HG02623 (cell line): ENCODE measurements around the gene ZNF583.

ENCODE experiments used
- ATAC-seq: cut with Tn5 transposase; IDR thresholded peaks from one replicate; pipeline ENCODE4 v1.9.1; 2021; ENCODE audit warnings: moderate library complexity; ENCODE audit not compliant: unreplicated experiment

ZNF583 gene

GRCh38 chr19:56403764-56404704 lies at the start of gene ZNF583:
TSS of gene ZNF583 (plus strand) at chr19:56404332. CDS start at chr19:56407115, 2,783 bp downstream.
- ATAC-seq = peak; percentile 76

DNA sequence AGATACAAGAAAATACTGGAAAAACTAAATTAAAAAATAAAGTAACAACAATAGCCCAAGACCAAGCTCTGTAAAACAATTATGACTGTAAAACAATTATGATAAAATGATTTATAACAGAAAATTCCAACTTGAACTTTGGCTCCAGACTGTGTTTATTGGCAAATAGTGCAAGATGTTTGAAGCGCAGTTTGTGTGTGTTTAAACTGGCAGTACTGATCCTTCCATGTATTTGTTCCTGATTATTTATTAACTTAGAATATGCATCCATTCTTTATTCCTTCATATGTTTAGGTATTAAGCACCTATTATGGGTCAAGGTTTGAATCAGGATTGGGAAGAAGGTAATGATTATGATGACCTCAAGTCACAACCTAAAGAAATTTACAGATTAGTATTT lies 48.6 kb upstream of the ZNF583 start:
- no peak for ATAC-seq

GRCh38 chr19:56356944-56357343 lies 47.2 kb upstream of the ZNF583 start:
- ATAC-seq = no peak

GRCh38 chr19:56360841-56361240 lies 43.3 kb upstream of the ZNF583 start:
- no peak for ATAC-seq

- peak; percentile 61 for ATAC-seq
Observed at GRCh38 chr19:56367829-56368711, 36.1 kb upstream of the ZNF583 start.

DNA sequence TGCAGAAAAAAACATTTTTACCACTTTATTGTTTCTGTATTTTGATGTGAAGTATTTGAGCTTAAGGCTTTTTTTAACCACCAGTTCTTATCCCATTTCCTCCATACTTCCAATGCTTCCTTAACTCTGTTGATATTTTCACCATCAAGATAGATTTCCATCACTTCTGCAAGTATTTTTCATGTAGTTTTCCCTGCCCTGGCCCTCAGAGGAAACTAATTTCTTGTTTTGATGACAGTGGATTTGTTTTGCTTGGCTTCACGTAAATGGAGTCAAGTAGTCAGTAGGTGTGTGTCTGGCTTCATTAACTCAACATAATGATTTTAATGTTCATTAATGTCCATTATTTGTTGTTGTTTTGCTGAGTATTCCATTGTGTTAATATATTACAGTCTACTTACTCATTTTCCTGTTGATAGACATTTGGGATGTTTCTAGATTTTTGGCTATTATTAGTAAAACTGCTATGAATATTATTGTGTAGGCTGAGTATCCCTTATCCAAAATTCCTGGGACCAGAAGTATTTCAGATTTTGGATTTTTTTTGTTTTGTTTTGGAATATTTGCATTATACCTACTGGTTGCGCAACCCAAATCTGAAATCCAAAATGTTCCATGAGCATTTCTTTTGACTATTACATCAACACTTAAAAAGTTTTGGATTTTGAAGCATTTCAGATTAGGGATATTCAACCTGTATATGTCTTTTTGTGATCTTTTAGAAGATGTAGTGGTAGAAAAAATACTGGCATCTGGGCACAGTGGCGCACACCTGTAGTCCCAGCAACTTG lies 34.1 kb upstream of the ZNF583 start:
- no peak for ATAC-seq

DNA sequence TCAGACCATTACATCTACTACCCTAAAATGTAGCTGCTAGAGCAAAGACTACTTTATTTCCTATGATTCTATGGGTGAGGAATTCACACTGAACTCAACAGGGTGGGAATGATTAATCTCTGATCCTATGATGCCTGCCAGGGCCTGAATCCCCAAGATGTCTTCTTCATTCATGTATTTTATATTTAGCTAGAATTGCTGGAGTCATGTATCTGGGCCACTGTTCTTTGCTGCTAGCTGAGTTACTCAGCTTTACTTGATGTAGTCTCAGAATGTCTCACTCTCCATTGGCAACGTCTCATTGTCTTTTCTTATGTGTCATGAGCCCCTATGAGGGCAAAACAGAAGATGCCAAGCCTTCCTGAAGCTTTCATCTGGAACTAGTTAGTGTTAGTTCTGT lies 31.9 kb upstream of the ZNF583 start:
- no peak for ATAC-seq

GRCh38 chr19:56377105-56377924 lies 26.8 kb upstream of the ZNF583 start:
- no peak for ATAC-seq

- no peak for ATAC-seq
Observed at GRCh38 chr19:56383826-56384605, 20.1 kb upstream of the ZNF583 start.

GRCh38 chr19:56393119-56394012 lies 10.8 kb upstream of the ZNF583 start, which contains the start of gene ZNF582:
TSS of gene ZNF582 (minus strand) at chr19:56393534. CDS start at chr19:56391752, 1,782 bp downstream.
- ATAC-seq = peak; percentile 88

DNA sequence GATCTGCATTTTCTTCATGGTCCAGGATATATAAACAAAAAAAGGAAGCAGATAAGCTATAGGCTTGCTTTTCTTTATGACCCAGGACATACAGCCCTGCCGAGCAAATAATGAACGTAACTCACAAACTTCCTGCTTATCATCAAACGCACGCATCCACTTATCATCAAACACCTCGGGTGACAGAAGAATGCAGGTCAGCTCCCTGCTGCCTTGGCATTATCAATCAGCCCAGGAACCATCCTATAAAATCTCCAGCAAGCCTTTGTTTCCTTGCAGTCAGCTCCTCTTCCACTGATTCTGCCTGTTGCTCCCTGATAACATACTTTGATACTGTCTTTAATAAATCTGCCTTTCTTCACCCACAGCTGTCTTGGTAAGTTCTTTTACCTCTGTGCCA lies 5.3 kb upstream of the ZNF583 start:
- no peak for ATAC-seq

- ATAC-seq = no peak
Observed at GRCh38 chr19:56400485-56400884, 3.6 kb upstream of the ZNF583 start.

DNA sequence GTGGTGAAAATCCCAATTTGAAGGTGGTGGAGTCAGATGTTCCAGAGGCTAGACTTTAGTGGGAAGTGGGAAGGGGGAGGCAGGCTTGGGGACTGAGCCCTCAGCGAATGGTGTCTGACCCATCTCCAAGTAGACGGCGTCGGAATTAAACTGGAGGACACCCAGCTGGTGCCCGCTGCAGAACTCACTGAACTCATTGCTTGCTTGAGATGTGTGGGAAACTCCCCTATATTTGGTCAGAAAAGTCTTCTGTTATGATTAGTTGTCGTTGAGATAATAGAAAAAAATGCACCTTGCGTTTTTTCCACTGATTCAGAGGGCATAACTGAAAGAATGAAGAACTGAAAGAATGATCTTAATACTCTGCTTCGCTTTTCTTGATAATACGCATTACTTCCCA lies 871 bp upstream of the ZNF583 start:
- no peak for ATAC-seq

DNA sequence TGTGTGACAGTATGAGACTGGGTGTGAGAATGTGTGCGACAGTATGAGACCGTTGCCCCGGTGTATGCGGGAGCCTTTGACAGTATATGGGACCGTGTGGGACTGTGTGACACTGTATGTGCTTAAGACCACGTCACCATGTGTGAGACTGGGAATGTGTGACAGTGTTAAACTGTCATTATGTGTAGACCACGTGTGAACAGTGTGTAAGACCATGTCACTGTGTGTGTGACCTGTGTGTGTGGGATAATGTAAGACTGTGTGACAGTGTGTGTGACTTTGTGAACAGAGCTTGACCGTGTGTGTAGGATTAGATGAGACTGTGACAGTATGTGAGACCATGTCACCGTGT lies 549 bp downstream of the ZNF583 start:
- ATAC-seq = no peak

- ATAC-seq = no peak
Observed at GRCh38 chr19:56405062-56405461, 930 bp downstream of the ZNF583 start.

DNA sequence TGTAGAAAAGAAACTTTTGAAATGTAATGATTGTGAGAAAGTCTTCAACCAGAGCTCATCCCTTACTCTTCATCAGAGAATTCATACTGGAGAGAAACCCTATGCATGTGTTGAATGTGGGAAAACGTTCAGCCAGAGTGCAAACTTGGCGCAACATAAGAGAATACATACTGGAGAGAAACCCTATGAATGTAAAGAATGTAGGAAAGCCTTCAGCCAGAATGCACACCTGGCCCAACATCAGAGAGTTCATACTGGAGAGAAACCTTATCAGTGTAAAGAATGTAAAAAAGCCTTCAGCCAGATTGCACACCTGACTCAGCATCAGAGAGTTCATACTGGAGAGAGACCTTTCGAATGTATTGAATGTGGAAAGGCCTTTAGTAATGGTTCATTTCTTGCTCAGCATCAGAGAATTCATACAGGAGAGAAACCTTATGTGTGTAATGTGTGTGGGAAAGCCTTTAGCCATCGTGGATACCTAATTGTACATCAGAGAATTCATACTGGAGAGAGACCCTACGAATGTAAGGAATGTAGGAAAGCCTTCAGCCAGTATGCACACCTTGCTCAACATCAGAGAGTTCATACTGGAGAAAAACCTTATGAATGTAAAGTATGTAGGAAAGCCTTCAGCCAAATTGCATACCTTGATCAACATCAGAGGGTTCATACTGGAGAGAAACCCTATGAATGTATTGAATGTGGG lies 19.3 kb downstream of the ZNF583 start:
- no peak for ATAC-seq

DNA sequence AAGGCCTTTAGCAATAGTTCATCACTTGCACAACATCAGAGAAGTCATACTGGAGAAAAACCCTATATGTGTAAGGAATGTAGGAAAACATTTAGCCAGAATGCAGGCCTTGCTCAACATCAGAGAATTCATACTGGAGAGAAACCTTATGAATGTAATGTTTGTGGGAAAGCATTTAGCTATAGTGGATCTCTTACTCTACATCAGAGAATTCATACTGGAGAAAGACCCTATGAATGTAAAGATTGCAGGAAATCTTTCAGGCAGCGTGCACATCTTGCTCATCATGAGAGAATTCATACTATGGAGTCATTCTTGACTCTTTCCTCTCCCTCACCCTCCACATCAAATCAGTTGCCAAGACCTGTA lies 19.8 kb downstream of the ZNF583 start:
- ATAC-seq = no peak
